H1 (cell line): ENCODE measurements around the gene BTAF1. TPM values are rescaled to one million over a fixed set of nuclear protein-coding genes. Genes with fewer than 3 reads are reported as not detected.

Source experiments
- CTCF ChIA-PET: fragments of 300-600 bp; sonication (Branson Sonifier 250); formaldehyde crosslinking; loops from one replicate; lab custom pipeline; 2021; ENCODE audit not compliant: partially characterized antibody; lab: Charles Lee
- POLR2A ChIA-PET: fragments of 300-600 bp; sonication (Branson Sonifier 250); formaldehyde crosslinking; loops from one replicate; lab custom pipeline; 2021; ENCODE audit warnings: inconsistent platforms; ENCODE audit not compliant: partially characterized antibody; lab: Charles Lee
- DNase-seq, 2 experiments: peaks; one replicate each; pipeline versions ENCODE4 v3.0.0 to v3.0.0-alpha.2; 2010 to 2022; ENCODE audit warnings: low spot score in 2 of 2, low read depth in 1 of 2, mixed read lengths in 1 of 2
- FAIRE-seq: peaks from 2 replicates; lab custom pipeline; 2011; peaks lifted over from hg19 to GRCh38; lab: Jason Lieb, UNC
- H2AFZ ChIP-seq: 2 replicates; pipeline ENCODE4 v1.8.1; 2012; ENCODE audit warnings: low read length, inconsistent platforms
- H2AK5ac ChIP-seq: 2 replicates; pipeline ENCODE4 v1.6.1; 2013; ENCODE audit warnings: low read depth, low read length
- H2BK120ac ChIP-seq: replicated peaks from 2 replicates; pipeline ENCODE3; 2013; ENCODE audit warnings: low read depth, low read length, inconsistent platforms
- H2BK12ac ChIP-seq: 2 replicates; pipeline ENCODE4 v1.6.1; 2013; ENCODE audit warnings: low read depth, low read length
- H2BK15ac ChIP-seq: 2 replicates; pipeline ENCODE4 v1.6.1; 2013; ENCODE audit warnings: low read length
- H2BK20ac ChIP-seq: 2 replicates; pipeline ENCODE4 v1.6.1; 2013; ENCODE audit warnings: low read length
- H2BK5ac ChIP-seq: 2 replicates; pipeline ENCODE4 v1.6.1; 2013; ENCODE audit warnings: low read depth, low read length
- H3K14ac ChIP-seq: 2 replicates; pipeline ENCODE4 v1.6.1; 2013; ENCODE audit warnings: inconsistent platforms; ENCODE audit not compliant: insufficient read length
- H3K18ac ChIP-seq: 2 replicates; pipeline ENCODE4 v1.6.1; 2013; ENCODE audit warnings: low read length; ENCODE audit errors: extremely low read depth
- H3K23ac ChIP-seq: 2 replicates; pipeline ENCODE4 v1.6.1; 2013; ENCODE audit warnings: inconsistent platforms; ENCODE audit not compliant: insufficient read length
- H3K23me2 ChIP-seq: 2 replicates; pipeline ENCODE4 v1.6.1; 2013; ENCODE audit warnings: low read depth, low read length
- H3K27ac ChIP-seq: 2 replicates; pipeline ENCODE4 v1.6.1; 2011; ENCODE audit warnings: low read depth, low read length, inconsistent platforms
- H3K27me3 ChIP-seq, 4 experiments: replicated peaks in 1 of 4; 1 replicate in 1 of 4; 2 replicates in 3 of 4; pipeline versions ENCODE4 v1.6.1 to v1.8.1; 2011 to 2013; ENCODE audit warnings: low read length in 3 of 4, mild to moderate bottlenecking in 3 of 4, inconsistent platforms in 2 of 4, mixed read lengths in 2 of 4, moderate library complexity in 1 of 4; ENCODE audit not compliant: control insufficient read depth in 3 of 4, insufficient read depth in 3 of 4; ENCODE audit errors: extremely low read depth in 1 of 4
- H3K36me3 ChIP-seq, 4 experiments: 2 replicates each; pipeline versions ENCODE4 v1.6.1 to v1.8.1; 2011 to 2013; ENCODE audit warnings: mild to moderate bottlenecking in 4 of 4, low read length in 3 of 4, moderate library complexity in 2 of 4, control low read depth in 1 of 4, inconsistent platforms in 1 of 4; ENCODE audit not compliant: insufficient read depth in 4 of 4, control insufficient read depth in 2 of 4
- H3K4ac ChIP-seq: replicated peaks from 2 replicates; pipeline ENCODE3; 2013; ENCODE audit warnings: low read length, low read depth, mixed read lengths, inconsistent platforms; ENCODE audit not compliant: insufficient read length
- H3K4me1 ChIP-seq, 4 experiments: replicated peaks in 1 of 4; 1 replicate in 1 of 4; 2 replicates in 3 of 4; pipeline versions ENCODE4 v1.6.1 to v1.8.1; 2011 to 2013; ENCODE audit warnings: low read length in 3 of 4, inconsistent platforms in 2 of 4, mixed read lengths in 1 of 4; ENCODE audit not compliant: insufficient read depth in 4 of 4, control insufficient read depth in 3 of 4
- H3K4me2 ChIP-seq, 2 experiments: 2 replicates each; pipeline versions ENCODE4 v1.6.1 to v1.8.1; 2011 to 2013; ENCODE audit warnings: low read depth in 2 of 2, low read length in 2 of 2, control low read depth in 1 of 2, inconsistent platforms in 1 of 2, mild to moderate bottlenecking in 1 of 2; ENCODE audit not compliant: insufficient read depth in 1 of 2
- H3K4me3 ChIP-seq, 4 experiments: fragments of 200-600, 300-600 bp in 1 of 4; sonication (generic), shearing (Covaris generic), sonication (Bioruptor Twin) in 1 of 4; 2 replicates each; pipeline versions ENCODE4 v1.5.1 to v1.8.1; 2011 to 2016; ENCODE audit warnings: low read length in 4 of 4, low read depth in 3 of 4, control low read depth in 2 of 4, inconsistent platforms in 2 of 4, mild to moderate bottlenecking in 2 of 4, mixed read lengths in 1 of 4, moderate library complexity in 1 of 4; ENCODE audit not compliant: insufficient read depth in 2 of 4; ENCODE audit errors: extremely low read depth in 1 of 4
- H3K56ac ChIP-seq: replicated peaks from 2 replicates; pipeline ENCODE3; 2013; ENCODE audit warnings: low read depth, mild to moderate bottlenecking, mixed read lengths, low read length, inconsistent platforms; ENCODE audit not compliant: insufficient read length
- H3K79me1 ChIP-seq: 2 replicates; pipeline ENCODE4 v1.6.1; 2013; ENCODE audit warnings: low read depth, low read length, control low read depth
- H3K79me2 ChIP-seq, 2 experiments: 2 replicates each; pipeline versions ENCODE4 v1.6.1 to v1.8.1; 2012 to 2013; ENCODE audit warnings: low read length in 2 of 2, mild to moderate bottlenecking in 2 of 2, inconsistent platforms in 1 of 2; ENCODE audit not compliant: insufficient read depth in 2 of 2, control insufficient read depth in 1 of 2
- H3K9ac ChIP-seq, 4 experiments: replicated peaks in 1 of 4; 1 replicate in 1 of 4; 2 replicates in 3 of 4; pipeline versions ENCODE4 v1.6.1 to v1.8.1; 2011 to 2013; ENCODE audit warnings: low read depth in 3 of 4, low read length in 3 of 4, control low read depth in 2 of 4, mild to moderate bottlenecking in 2 of 4, moderate library complexity in 2 of 4, inconsistent platforms in 1 of 4; ENCODE audit errors: extremely low read depth in 1 of 4
- H3K9me3 ChIP-seq, 2 experiments: 2 replicates each; pipeline versions ENCODE4 v1.6.1 to v1.8.1; 2012 to 2013; ENCODE audit warnings: mild to moderate bottlenecking in 2 of 2, moderate library complexity in 2 of 2, control low read depth in 1 of 2, inconsistent platforms in 1 of 2, low read depth in 1 of 2, low read length in 1 of 2, mixed read lengths in 1 of 2; ENCODE audit not compliant: insufficient read depth in 2 of 2
- H4K20me1 ChIP-seq, 2 experiments: replicated peaks in 1 of 2; 2 replicates each; pipeline versions ENCODE3 to v1.8.1; 2011 to 2013; ENCODE audit warnings: inconsistent platforms in 2 of 2, low read length in 2 of 2, mild to moderate bottlenecking in 1 of 2; ENCODE audit not compliant: insufficient read depth in 2 of 2, control insufficient read depth in 1 of 2
- H4K5ac ChIP-seq: 2 replicates; pipeline ENCODE4 v1.6.1; 2013; ENCODE audit warnings: low read length, low read depth, mixed read lengths, inconsistent platforms; ENCODE audit not compliant: insufficient read length
- H4K8ac ChIP-seq: 2 replicates; pipeline ENCODE4 v1.8.0; 2013; ENCODE audit warnings: mild to moderate bottlenecking, moderate library complexity, low read length, inconsistent platforms; ENCODE audit not compliant: insufficient read depth; ENCODE audit errors: extremely low read depth
- H4K91ac ChIP-seq: replicated peaks from 2 replicates; pipeline ENCODE3; 2013; ENCODE audit warnings: low read length, mixed read lengths, inconsistent platforms; ENCODE audit not compliant: insufficient read length
- CTCF ChIP-seq, 3 experiments: IDR thresholded peaks; 1 replicate in 2 of 3; 2 replicates in 1 of 3; pipeline versions ENCODE4 v1.5.1 to v1.6.1; 2011; ENCODE audit warnings: low read length in 3 of 3, mild to moderate bottlenecking in 3 of 3, inconsistent platforms in 2 of 3, low read depth in 1 of 3, moderate library complexity in 1 of 3; ENCODE audit not compliant: insufficient read depth in 1 of 3; ENCODE audit errors: control extremely low read depth in 1 of 3
- NRF1 ChIP-seq: IDR thresholded peaks from 2 replicates; pipeline ENCODE4 v1.6.1; 2011; ENCODE audit warnings: mild to moderate bottlenecking, low read depth, low read length, improper control_type of control experiment
- SIN3A ChIP-seq, 2 experiments: IDR thresholded peaks in 1 of 2; conservative IDR thresholded peaks in 1 of 2; 2 replicates each; pipeline ENCODE4 v1.6.1; 2011 to 2012; ENCODE audit warnings: low read length in 2 of 2, improper control_type of control experiment in 1 of 2, low read depth in 1 of 2, mild to moderate bottlenecking in 1 of 2
- SUZ12 ChIP-seq: fragments of 200-600 bp; sonication (generic); IDR thresholded peaks from 2 replicates; pipeline ENCODE4 v1.6.1; 2012; ENCODE audit warnings: mild to moderate bottlenecking, inconsistent platforms, low read length, moderate library complexity, mixed read lengths
- TEAD4 ChIP-seq: IDR thresholded peaks from 2 replicates; pipeline ENCODE4 v1.6.1; 2012; ENCODE audit warnings: low read depth, low read length, inconsistent platforms, mixed read lengths
- WGBS, 2 experiments: shearing (Covaris generic) in 1 of 2; methylation state at CpG; one replicate each; pipeline versions ENCODE4 v1.1.6 to v1.1.7; 2013 to 2015; ENCODE audit warnings: low lambda C conversion rate in 2 of 2, mixed read lengths in 2 of 2, inconsistent platforms in 1 of 2, low coverage in 1 of 2, missing lambda C conversion rate in 1 of 2; ENCODE audit not compliant: insufficient replicate concordance in 2 of 2, insufficient coverage in 1 of 2, insufficient read length in 1 of 2; ENCODE audit errors: extremely low coverage in 1 of 2, missing lambda C conversion rate in 1 of 2; 5-methylcytosine and 5-hydroxymethylcytosine counted together
- polyA plus RNA-seq, 7 experiments: library from polyadenylated mRNA; depleted of rRNA in 3 of 7; stranded (reverse) in 5 of 7; unstranded in 2 of 7; fragments of >200 nt in 5 of 7; fragments of 200-250 nt in 2 of 7; gene quantifications; 1 replicate in 5 of 7; 2 replicates in 1 of 7; 4 replicates in 1 of 7; pipeline versions ENCODE4 v1.2.1 to v1.2.3, GENCODE V29; 2011 to 2013; ENCODE audit warnings: missing spikeins in 2 of 7, mixed read lengths in 2 of 7
- total RNA-seq: library from RNA; stranded (reverse); fragmentation: NEBNext Ultra II Directional; extraction: Animal tissue kit (Norgen Biotek cat#: 25700); gene quantifications from 2 replicates; pipeline ENCODE4 v1.2.1, GENCODE V29; 2021

Gene BTAF1
- total and polyA plus RNA-seq, 2 of the 8 experiments (the other 6 are each of a cell fraction or from before 2014, with no cell fraction given), result 24.5 to 39.1 TPM

GRCh38 chr10:91935886-91936285 lies 12.3 kb downstream of the BTAF1 start:
- H3K79me1 ChIP-seq, result peaks cover 8% of the 10 kb centered on the region
- no peak overlapping the region for H4K5ac ChIP-seq
- no peak overlapping the region for H2AFZ ChIP-seq
- no peak overlapping the region for H3K23ac ChIP-seq
- no peak overlapping the region for H2BK12ac ChIP-seq
- H3K4me2 ChIP-seq, result no peak overlapping the region
- no peaks in the 10 kb centered on the region for H3K23me2 ChIP-seq
- no peak overlapping the region for H2BK15ac ChIP-seq
- no peaks in the 10 kb centered on the region for H3K27me3 ChIP-seq
- no peak overlapping the region for H2AK5ac ChIP-seq
- FAIRE-seq, result no peak
- ChIA-PET POLR2A (interaction anchor here (0.6 kb wide), 2 partner anchors 108 to 179 kb away, joined by 3 to 5 read pairs; no protein-coding TSS in a partner anchor), CTCF (no interaction called here)
- H3K4ac ChIP-seq, result no peak overlapping the region
- H3K56ac ChIP-seq, result no peak overlapping the region
- peaks cover 13% of the 10 kb centered on the region in 2 experiments for H4K20me1 ChIP-seq
- H4K8ac ChIP-seq, result no peak overlapping the region
- no peak overlapping the region for H3K18ac ChIP-seq
- H2BK20ac ChIP-seq, result no peak overlapping the region
- H3K36me3 ChIP-seq, result peaks cover 0 to 41% (median 18%) of the 10 kb centered on the region in 4 experiments; a peak in 5 of 8 replicates
- no peak overlapping the region for H3K14ac ChIP-seq
- no peak for DNase-seq
- 93% methylated on average over 2 of the region's 2 CpGs; no CpG with 5 or more reads in 1 of the 2 experiments for WGBS, 2 experiments
- H2BK120ac ChIP-seq, result no peak overlapping the region
- no peak overlapping the region for H3K4me3 ChIP-seq
- no peaks in the 10 kb centered on the region for H3K4me1 ChIP-seq
- H4K91ac ChIP-seq, result no peak overlapping the region
- H3K27ac ChIP-seq, result no peak overlapping the region
- no peaks in the 10 kb centered on the region for H3K9me3 ChIP-seq
- H2BK5ac ChIP-seq, result no peak overlapping the region
- H3K9ac ChIP-seq, result no peak overlapping the region
- H3K79me2 ChIP-seq, result peaks cover 4 to 80% of the 10 kb centered on the region in 2 experiments; a peak in 3 of 4 replicates
- TF ChIP-seq CTCF (IDR thresholded peaks at IDR 0.05; ENCODE audit: control extremely low read depth in 1 of 3, insufficient read depth in 1 of 3, low read depth in 1 of 3, low read length in 3 of 3), result no peak
- no peak for TF ChIP-seq NRF1
- TF ChIP-seq SIN3A (conservative IDR thresholded peaks at IDR 0.05 in 1 of 2, IDR thresholded peaks at IDR 0.05 in 1 of 2; ENCODE audit: low read depth in 1 of 2, low read length in 2 of 2), result no peak
- TF ChIP-seq SUZ12, result no peak
- no peak for TF ChIP-seq TEAD4
